AG08395 (cell line): Measurements from ENCODE around the gene RPL35.

Source experiments
- DNase-seq: peaks from one replicate; pipeline ENCODE4 v3.0.0; 2012; ENCODE audit warnings: mixed read lengths, low spot score

Gene RPL35

DNA sequence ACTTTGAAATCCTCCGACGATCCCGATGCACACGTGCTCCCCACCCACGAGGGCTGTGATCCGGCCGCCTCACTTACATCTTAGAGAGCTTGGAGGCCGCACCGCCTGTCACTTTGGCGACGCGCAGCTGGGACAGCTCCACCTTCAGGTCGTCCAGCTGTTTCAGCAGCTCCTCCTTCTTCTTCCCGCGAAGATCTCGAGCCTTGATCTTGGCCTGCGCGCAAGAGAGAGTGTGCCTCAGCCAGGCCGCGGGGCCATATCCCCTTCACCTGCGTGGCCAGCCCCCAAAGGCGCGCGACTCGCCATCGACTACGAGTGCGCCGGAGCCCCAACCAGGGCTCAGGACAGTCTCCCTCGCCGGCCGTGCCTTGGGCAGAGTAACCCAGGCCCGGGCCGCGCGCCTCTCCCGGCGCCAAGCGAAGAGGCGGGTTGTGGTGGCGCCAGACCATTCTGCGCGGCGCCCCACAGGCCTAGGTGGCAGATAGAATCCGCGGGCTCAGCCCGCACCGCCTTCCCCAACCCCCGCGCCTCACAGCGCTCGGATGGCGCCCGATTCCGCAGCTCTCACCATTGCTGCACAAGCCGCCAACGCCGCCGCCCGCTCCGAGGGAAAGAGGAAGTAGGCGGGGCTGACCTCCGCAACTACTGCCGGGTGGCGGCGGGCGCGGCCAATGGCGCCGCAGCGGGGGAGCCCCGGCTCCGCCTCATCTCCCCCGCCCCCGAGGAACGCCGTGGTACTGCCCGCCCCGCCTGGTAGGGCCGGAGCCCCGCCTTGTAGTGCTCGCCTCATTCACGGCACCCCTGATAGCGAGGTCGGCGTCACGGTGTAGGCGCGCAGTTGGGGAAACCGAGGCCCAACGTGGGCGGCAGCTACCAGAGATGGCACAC is at the start of gene RPL35, which contains the start of gene ARPC5L:
RPL35 (minus strand) TSS at position 616 of the 888 bp plus-strand sequence; CDS start at position 571, 45 bp downstream.
ARPC5L (plus strand) TSS at position 789 of the 888 bp plus-strand sequence. CDS start 7,161 bp downstream, outside the sequence.
- peak; percentile 99 for DNase-seq

DNA sequence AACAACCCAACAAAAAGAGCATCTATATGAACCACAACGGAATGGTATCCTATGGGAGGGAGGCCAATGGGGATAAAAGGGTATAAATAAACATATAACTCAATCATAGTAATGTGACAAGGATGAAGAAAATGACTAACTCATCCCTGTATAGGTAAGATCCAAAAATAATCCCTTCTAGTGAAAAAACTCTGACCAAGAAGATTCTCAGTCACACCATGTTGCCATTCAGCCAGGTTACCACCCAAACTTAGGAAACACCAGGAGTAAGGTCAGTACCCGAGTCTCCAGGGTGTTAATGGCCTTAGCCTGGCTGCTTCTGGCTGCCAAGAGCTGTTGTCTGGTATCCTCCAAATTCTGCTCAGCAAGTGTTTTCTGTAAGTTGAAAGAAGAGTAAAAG is 46.3 kb upstream of the RPL35 start:
- no peak for DNase-seq

DNA sequence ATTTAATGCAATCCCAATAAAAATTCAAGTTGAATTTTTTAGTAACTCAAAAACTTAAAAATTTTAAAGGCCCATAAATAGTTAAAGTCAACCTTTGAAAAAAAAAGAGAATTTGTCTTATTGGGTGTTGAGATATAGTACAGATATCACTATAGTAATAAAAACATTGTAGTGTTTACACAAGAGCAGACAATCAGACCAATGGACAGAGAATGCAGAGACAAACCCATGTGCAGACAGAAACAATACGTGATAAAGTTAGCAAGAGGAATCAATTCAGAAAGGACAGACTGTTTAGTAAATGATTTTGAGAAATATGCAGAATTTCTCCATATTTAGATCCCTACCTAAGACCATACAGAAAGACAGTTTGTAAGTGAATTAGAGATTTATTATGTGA is 45.2 kb upstream of the RPL35 start:
- no peak for DNase-seq

DNA sequence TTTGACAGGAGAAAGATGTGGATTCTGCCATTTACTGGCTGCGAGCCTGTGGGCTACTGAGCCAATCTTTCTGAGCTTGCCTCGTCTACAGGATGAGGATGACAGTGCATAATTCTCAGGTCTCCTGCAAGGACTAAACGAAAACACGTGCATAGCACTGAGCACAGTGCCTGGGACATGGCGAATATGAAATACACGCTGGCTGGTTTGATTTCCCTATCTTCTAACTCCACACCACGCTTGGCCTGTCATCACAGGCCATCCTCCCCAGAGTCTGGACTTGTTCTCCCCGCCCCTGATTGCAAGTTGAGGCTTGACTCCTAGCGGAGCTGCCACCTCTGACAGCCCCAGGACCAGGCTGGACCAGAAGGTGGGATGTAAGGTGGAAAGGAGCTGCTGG is 38.1 kb upstream of the RPL35 start:
- no peak for DNase-seq

DNA sequence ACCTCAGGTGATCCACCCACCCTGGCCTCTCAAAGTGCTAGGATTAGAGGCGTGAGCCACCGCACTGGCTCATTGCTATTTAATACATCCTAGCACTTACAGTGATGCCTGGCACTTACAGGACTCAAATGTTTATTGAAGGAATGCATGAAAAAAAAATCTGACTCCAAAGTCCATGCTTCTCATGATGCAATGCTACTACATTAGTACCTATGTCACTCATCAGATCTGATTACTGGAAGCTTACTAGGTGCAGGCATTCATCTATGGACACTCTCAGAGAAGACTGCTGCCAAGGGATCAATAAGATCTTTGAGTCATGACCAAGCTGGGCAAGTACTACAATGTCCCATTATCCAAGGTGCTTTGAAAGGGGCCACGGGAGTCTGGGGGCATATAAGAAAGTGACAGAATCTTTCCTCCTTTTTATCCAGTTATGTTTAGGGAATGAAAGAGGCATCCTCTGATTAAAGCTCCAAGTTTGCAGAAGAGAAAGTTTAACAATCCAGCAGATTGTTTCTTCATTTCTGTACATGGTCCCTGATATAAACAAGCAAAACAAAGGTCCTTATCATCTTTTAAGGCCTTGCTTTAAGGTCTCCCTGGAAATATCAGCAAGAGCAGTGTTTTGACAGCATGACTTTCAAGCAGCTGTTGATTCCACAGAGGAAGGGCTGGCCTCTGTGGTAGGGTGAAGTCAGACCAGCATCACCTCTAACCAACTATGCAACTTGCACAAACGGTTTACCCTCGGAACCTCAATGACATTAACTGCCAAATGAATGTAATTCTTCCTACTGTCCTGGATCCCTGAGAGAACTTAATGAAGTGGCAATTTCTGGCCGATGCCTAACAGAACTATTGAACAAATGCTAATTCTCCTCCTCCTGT is 36.1 kb upstream of the RPL35 start:
- no peak for DNase-seq

DNA sequence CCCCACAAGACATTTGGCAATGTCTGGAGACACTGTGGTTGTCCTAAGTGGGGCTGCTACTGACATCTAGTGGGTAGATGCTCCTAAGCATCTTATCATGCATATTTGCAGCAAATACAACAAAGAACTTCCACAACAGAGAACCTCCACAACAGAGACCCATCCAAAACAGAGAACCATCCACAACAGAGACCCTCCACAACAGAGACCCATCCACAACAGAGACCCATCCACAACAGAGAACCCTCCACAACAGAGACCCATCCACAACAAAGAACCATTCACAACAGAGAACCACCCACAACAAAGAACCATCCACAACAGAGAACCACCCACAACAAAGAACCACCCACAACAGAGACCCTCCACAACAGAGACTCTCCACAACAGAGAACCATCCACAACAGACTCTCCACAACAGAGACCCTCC is 33.0 kb upstream of the RPL35 start:
- peak; percentile 39 for DNase-seq

DNA sequence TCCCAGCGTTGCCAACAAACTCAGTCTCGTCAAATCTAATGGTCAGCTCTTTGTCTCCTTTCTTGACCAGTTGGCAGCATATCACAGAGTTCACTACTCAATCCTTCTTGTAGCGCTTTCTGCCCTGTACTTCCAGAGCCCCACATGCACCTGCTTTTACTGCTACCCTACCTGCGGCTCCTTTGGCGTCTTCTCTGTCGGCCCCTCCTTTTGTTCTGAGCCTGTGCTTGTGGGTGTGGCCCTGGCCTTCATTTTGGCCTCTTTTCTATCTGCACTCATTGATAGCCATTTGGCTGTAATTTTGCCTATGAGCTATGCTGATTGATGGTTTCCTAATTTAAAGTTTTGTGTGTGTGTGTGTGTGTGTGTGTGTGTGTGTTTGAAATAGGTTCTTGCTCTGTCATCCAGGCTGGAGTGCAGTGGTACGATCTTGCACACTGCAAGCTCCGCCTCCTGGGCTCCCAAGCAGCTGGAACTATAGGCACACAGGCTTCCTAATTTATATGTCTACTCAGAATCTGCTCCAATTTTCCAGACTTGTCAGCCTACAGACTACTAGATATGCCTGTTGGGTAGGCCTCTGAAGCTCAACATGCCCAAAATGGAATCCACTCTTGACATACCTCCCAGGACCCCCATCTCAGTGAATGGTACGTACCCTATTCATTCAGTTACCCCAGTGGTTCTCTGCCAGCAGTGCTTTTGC is 32.4 kb upstream of the RPL35 start:
- no peak for DNase-seq

DNA sequence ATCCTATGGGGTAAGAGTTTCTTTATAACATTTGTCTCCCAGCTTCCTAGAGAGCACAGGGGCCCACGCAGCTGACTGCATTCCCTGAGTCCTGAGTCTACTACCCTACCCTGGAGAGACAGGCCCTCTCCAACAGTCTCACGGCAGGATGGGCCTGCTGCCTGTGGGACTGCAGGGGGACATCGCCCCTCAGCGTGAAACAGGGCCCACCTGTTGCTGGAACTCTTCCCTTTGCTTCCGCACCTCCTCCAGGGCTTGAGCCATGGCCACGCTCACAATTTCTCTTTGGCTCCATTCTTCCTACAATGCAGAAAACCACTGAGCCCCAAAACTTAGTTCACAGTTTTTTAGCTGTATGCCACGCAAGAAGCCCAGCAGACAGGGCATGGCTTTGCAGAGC is 28.4 kb upstream of the RPL35 start:
- DNase-seq, result no peak

DNA sequence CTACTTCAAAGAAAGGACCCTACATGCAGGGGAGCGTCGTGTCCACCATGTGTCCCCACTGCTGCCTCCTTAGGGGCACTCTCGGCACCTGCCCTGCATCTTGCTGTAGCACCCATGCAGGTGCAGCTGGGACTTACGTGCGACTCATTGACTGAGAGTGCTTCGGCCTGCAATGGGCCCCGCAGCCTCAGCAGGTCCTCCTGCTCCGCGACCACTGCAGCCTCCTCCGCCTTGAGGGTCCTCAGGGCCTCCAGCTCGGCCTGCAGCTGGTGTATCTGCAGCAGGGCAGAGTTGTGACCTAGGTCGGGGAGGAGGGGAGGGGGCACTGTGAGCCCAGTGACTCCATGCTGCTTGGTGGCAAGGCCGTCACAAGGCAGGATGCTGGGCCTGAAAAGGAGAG is 27.2 kb upstream of the RPL35 start:
- no peak for DNase-seq

DNA sequence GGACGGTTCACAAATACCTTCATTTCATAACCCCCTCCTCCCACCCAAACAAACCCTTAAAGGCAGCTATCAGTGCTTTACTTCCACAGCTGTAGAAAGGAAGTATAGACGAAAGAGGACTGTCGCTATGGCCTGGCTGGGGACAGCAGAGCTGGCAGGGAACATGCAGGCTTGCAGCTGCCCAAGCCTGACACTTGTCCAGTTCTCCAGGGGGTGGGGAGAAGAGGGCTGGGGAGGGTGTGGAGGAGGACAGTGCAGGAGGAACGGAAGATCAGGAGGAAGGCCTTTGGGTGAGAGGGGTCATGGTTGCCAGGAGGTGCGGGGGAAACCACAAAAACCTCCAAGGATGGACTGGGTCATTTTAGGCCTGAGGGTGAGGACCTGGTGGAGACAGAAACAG is 26.1 kb upstream of the RPL35 start:
- DNase-seq, result no peak

DNA sequence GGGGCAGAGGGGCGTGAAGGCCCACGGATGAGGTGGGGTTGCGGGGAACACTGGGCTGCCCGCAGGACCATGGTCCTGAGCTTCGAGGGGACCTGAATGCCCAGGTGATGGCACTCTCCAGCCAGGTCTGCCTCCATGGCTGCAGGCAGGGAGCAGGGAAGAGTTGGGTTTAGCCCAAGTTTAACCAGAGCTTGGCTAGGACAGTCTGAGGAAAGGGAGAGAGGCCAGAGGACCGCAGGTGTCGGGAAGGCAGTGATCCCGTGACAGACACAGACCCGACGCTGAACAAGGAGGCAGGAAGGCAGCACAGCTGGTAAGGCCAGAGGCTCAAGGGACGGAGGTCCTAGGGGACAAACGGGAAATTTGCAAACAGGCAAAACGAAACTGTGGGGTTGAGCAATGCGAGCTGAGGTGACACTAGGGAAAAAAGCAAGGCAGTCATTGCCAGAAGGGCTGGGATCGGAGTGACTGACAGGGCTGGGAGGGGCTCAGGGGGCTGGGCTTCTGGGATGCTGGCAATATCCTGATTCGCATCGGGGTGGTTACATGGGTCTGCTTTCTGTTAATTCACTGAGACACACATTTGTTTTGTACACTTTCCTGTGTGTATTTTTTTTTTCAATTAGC is 25.2 kb upstream of the RPL35 start:
- no peak for DNase-seq

DNA sequence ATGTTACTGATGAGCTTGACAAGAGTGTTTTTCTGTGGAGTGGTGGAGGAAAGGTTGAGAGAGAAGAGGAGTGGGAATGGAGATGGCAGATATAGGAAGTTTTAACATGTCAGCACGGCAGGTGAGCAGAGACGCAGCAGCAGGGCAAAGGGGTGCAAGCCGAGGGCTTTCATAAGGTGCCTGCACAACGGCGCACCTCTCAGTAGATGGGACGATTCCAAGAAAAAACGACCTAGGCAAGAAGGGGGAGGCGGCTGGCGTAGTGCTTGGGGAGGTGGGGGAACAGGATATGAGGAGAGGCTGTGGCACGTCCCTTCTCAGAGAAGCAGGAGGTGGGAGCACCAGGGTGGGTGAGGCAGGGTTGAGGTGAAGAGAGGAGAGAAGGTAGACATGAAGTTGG is 24.7 kb upstream of the RPL35 start:
- no peak for DNase-seq

DNA sequence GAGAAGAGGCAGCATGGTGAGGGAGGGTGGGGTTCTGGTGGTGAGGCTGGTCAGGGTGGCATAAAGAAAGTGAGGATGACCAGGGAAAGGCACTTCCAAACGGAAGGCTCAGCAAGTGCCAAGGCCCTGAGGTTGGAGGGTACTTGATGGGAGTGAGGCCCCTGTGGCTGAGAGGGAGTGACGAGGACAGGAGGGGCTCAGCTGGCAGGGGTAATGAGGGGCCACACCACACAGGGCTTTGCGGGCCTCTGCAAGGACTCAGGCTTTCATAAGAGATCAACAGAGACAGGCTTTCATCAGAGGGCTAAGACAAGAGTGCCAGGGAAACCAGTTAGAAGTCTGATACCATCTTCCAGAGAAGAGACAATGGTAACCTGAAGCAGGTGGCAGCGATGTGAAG is 23.8 kb upstream of the RPL35 start:
- no peak for DNase-seq

DNA sequence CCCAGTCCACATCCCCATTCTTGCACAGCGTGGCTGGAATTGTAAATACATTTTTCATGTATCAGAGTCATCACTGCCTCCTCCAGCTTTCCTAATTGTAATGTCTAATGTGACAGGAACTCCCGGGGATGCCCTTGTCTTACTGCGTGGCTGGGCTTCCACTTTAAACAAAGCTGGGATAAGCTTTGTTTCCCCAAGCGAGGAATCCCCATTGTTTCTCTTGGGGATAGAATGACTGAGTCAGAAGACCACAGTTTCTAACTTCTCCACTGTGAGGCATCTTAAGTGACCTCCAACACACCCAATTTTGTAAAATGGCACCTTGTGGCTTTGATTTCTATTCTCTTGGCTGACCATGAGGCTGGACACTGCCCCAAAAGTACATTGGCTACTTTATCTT is 22.6 kb upstream of the RPL35 start:
- DNase-seq, result no peak

DNA sequence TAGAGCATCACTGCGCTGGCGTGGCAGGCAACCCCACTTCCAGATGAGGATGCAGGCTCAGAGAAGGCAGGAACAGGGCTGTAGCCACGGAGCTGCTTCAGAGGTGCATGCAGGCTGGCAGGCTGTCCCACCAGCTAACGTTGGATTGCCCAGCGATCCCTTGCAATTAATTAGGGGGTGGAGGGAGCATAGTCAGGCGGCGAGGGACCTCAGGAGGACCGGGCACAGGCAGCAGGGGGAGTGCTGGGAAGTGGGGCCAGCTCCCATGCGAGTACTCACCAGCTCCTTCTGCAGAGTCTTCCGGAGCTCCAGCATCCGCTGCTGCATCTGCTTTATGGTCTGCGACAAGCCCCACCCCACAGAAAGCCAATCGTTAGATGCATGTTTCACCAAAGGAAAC is 20.5 kb upstream of the RPL35 start:
- DNase-seq, result no peak

DNA sequence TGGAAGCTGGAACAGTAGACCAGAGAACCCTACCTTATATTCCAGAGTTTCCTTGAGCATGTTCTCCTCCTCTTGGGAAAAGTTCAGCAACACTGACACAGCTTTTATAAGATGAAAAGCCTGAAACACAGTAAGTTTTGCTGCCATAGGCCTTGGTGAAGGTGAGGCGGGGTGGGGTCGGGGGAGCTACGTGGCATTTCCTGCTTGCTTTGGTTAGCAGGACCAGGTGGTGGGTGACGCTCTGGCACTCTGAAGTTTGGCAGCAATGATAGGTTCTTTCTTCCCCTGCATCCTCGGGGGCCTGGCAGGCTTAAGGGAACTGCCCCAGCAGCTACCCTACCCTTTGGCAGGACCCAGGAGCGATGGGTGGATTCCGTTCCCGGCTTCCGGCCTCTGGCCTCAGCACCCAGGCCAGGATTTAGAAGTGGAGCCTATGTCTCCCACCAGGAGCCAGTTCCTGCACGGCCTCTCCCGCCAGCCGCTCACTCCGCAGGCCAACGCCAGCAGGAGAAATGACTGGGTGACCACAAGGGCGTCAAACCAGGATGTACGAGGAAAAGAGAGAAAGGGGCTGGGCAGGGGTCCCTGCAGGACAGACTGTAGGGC is 19.5 kb upstream of the RPL35 start:
- no peak for DNase-seq

DNA sequence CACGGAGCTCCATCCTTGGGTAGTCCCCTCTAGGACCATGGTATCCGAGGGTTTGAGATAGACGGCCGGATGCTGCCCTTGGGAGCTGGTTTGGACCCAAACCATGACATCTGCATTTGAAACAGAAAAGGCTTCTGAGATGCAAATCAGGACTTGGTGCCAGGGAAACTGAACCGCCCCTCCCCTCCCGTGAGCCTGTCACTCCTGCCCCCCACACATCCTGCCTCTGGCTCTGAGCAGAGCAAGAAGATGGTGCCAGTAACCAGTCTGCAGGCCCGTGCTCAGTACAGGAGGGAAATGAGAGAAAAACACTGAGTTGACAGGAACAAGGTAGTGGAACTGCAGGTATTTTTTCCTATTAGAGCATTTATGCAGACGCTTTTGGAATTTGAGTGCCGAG is 18.7 kb upstream of the RPL35 start:
- no peak for DNase-seq

DNA sequence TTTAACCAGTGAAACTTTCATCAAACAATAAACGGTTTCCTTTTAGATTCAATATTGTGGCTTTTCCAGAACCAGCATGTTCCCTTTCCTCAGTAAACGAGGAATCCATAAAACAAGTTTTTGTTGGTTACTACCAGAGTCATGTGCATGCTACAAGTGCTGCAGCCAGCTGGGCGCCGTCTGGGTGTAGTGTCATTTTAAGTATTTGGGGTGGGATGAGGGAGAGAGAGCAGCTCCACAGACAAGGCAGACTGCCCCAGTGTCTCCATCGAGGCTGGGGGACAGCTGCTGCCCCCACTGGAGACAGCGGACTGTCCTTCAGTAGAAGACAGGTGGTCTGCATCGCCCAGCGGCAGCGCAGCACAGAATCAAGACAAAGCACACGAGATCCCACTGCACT is 17.5 kb upstream of the RPL35 start:
- DNase-seq, result no peak

DNA sequence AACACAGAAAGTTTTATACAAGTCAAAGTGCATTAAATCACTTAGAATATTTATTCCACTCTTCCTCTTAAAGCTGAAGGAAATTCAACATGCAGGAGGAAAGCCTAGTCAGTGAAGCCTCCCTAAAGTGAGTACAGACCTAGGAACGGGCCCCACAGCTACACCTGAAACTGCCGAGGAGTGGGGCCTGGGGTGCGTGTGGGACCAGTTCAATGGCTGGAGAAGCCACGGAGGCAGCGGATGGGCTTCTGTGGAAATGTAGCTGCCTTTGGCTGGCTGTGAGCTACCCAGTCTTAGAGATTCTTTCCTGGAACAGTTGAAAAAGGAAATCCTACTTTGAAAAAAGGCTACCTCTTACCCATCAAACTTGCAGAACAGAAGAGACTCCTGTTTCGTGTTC is 16.8 kb upstream of the RPL35 start:
- DNase-seq, result no peak

DNA sequence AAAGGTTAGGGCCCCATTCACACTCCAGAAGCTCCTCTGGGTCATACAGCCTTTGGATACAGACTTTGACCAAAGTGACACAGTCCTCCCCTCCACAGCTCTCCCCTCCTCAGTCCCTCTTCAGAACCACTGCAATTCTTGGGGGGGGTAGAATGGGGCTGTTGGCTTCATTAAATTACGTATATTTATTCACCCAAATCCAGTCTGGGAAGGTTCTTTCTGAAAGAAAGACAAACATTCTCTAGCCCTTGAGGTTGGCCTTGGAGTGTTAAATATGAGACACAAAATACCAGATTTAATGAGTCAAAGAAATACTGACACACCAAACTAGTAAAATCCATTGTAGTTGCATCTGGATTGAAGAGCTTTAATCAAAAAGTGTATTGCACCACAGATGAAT is 16.3 kb upstream of the RPL35 start:
- no peak for DNase-seq

DNA sequence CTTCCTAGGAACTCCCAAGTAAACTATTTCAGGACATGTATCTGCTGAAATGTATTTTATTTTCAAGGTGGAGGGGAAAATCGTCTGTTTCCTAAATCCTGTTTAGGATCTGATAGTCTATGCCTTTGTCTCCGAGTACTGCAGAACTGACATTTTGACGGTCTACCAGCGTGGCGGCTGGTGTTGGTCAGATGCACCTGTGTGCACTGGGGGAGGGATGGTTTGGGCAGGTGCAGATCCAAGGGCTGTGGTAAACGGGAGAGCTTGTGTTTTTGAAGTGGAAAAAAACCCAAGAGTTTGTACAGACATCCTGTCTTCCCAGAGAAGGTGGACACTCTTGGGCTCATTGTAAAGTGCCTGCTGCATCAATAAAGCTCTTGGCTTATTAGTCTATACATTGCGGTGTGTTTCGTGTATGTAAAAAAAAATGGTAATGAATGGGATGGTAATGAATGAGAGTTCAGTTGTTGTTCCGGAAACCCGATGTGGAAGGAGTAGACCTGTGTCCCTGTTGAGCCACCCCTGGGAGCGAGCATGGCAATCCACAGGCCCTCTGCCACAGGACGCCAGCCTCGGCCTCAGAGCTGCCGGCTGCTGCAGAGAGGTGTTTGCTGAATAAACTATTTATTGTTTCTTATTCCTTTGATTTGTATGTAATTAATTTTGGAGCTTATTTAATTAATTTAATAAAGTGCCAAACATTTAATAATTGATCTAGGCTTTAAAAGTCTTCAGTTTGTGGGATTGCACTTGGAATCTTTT is 15.4 kb upstream of the RPL35 start:
- no peak for DNase-seq
